ENCODE data around the gene MTA2.

MTA2 gene

DNA sequence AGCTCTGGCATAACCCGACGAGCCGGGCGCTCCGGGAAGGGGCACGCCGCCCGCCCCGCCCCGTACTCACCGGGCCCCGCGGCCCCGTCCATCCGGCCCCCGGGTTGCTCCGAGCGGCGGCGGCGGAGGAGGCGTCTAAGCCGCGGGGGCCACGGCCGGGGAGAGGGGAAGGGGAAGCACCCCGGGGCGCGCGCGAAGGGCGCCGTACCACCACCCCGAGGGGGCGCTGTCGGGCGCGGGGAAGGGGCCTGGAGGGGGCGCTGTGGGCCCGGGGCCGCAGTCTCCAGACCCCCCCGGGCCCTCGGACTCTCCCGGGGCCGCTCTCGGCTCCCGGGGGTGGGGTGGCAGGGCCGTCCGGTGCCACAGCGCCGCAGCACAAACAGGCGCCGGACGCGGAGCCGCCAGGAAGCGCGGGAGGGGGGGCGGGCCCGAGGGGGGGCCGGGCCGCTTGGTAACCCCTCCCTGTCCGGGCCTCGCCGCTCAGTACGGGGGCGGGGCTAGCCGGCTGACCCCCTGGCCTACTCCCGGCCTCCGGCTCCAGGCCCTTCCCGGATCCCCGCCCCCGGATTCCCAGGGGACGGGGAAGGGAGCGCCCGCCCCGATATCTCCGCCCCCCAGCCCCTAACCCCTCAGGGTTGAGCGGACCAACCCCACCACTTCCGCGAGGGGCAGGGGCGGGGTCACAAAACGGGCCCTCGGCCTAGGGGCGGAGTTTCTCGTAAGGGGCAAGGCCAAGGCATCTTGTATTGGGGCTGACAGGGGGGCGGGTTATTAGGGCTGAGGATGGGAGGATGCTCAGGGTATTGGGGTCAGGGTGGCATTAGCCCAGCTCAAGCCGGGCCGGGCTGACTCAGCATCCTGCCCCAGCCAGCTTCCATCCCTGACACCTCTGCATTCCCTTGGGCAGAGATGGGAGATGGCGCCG lies 11.0 kb upstream of the MTA2 start, which contains the start of the genes EML3 and ROM1:
EML3 (minus strand) TSS at position 410 of the 925 bp plus-strand sequence; CDS start at position 92, 318 bp downstream.
ROM1 (plus strand) TSS at position 892 of the 925 bp plus-strand sequence; CDS start at position 917, 25 bp downstream.
- peak; percentile 91 for DNase-seq (ENCODE audit: low spot score)

DNA sequence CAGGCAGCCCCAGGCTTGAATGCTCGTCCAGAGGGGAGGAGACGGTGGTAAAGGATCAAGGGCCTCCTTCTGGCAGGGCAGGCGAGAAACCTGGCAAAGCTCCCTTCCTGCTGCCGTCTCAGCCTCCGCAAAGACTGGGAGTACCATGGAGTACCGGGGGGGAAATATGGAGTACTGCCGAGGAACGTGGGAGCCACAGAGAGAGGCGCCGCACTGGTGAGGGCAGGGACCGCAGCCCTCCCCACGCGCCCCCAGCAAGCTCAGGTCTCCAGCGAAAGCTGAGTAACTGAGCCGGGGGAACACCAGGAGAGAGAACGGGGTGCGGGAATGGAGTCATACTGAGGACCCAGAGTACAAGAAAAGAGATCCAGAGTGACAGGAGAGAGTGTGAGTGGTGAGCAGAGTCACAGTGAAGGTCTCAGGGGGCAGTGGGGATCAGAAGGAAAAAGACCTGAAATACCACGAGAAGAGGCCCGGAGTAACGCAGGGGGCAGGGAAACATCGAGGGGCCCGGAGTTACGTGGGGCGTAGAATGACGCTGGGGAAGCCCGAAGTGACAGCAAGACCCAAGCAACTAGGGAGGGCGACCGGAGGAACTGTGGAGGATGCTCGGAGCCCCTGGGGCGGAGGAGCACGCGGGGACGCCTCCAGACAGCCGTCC lies 10.2 kb upstream of the MTA2 start:
- DNase-seq (ENCODE audit: low spot score): no peak

GRCh38 chr11:62610814-62611704 lies 9.4 kb upstream of the MTA2 start:
- no peak for DNase-seq (ENCODE audit: low spot score)

DNA sequence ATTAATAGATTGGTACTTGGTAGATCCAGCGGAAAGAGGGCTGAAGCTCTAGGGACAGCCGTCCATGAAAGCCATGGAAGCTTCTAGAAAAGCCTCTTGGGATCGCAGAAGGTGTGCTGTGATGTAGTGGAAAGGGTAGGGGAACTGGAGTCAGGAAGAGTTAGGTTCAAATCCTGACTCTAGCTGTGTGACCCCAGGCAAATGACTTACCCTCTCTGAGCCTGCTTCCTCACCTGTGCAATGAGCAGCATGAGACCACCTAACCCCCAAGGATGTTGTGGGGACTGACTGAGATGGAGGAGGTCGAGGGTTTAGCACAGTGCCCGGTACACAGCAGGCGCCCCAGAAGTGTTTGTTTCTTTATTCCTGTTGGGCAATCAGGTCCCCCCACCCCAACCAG lies 8.7 kb upstream of the MTA2 start:
- no peak for DNase-seq (ENCODE audit: low spot score)

DNA sequence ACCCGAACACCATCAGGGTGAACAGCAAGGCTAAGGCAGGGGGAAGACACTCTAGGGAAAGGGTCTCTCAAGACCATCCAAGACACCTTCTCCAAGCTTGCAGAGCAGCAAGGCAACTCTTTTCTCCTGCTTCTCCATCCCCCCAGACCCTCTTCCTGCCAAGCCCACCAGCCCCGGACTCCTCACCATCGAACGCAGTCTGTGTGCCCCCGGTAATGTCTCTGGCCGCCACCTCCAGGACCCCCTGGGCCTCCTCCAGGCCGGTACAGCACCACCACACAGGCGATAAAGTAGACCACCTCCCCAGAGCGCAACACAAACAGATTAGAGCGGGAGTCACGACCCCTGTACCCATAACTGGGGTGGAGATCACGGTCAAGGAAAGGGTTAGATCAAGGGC lies 7.1 kb upstream of the MTA2 start:
- DNase-seq (ENCODE audit: low spot score): no peak

DNA sequence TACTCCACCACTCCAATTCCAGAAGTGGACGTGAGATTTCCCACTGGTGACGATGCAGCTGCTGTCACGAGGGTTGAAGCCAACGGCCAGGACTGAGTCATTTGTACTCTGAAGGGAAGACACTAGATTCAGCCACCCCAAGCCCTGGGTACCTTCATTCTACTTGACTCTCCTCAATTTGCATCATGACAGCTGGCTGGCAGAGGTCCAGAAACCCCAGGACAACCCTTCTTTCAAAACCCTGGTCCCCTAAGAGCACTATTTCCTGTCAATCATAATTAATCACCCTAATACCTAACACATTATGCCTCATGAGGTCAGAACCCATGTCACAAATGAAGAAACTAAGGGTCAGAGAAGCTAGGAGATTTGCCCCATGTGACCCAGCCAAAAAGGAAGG lies 6.0 kb upstream of the MTA2 start:
- DNase-seq (ENCODE audit: low spot score): no peak

DNA sequence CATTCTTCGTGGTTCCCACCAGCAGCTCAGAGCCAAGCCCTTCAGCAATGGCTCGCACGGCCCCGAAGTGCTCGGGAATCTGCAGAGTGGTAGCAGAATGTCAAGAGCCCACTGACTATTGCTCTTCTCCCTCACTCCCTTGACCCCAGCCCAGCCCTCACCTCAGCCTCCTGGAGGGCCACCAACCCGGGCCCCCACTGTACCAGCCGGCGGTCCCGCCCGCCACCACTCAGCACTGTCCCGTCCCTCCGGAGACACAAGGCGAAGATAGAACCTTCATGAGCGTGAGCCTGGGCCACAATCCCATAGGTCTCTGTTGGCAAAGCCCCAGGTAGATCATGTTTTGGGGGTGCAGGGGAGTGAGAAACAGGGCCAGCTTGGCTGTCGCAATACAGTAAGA lies 4.2 kb upstream of the MTA2 start:
- no peak for DNase-seq (ENCODE audit: low spot score)

- DNase-seq (ENCODE audit: low spot score): no peak
These were observed 3.8 kb upstream of the MTA2 start for GRCh38 chr11:62605467-62605866.

- no peak for DNase-seq (ENCODE audit: low spot score)
These were observed 2.9 kb upstream of the MTA2 start for GRCh38 chr11:62604460-62605120.

- no peak for DNase-seq (ENCODE audit: low spot score)
These were observed 2.2 kb upstream of the MTA2 start for GRCh38 chr11:62603776-62604299.

DNA sequence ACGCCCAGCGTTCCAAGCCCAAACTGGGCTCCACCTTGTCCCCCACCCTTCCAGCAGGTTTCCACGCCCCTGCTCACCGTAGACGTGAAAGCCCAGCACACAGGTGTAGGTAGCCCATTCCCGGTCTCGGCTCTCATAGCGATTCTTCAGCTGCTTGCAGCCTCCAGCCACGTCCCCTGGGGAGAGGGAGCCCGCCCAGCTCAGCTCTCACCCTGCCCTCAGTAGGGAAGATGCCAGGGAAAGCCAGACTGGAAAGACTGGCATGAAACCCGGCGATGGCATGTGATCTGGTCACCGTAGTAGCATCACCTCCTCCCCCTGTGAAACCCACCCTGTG lies 1.4 kb upstream of the MTA2 start:
- DNase-seq (ENCODE audit: low spot score): no peak

- peak; percentile 39 for DNase-seq (ENCODE audit: low spot score)
These were observed 741 bp upstream of the MTA2 start for GRCh38 chr11:62602141-62603071.

- DNase-seq (ENCODE audit: low spot score): peak; percentile 36
These were observed 618 bp downstream of the MTA2 start for GRCh38 chr11:62601122-62601371.

DNA sequence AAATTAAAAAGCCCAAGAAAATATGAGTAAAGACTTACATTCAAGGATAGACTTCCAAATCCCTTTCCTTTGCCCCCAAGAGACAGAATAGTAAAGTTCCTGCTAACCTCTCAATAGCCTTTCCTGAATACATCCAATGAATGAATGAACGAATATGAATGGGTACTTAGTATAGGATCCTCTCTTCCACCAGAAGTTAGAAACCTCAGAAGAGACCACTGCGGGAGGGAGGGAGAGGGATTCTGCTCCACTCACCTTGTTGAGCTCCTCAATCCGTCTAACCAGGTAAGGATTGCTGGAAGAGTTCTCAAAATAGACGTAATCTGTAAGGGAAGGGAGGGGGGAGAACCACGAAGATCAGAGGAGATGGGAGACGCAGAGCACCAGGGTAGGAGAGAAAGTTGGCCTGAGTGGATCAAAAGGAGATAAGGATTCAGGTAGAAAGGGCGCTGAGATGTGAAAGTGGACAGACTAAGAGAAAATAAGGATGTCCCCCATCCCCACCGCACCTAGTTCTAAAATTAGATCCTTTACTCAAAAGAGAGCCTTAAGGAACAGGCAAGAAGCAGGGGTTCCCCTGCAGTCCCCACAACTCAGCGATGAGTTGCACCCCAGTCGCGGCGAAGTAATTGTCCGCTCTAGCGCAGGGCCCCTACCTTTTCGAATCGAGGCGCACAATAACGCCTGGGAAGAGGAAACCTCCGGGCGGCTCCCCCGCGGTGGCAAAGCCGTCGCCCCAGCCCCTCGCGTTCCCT lies 1.1 kb downstream of the MTA2 start:
- no peak for DNase-seq (ENCODE audit: low spot score)

DNA sequence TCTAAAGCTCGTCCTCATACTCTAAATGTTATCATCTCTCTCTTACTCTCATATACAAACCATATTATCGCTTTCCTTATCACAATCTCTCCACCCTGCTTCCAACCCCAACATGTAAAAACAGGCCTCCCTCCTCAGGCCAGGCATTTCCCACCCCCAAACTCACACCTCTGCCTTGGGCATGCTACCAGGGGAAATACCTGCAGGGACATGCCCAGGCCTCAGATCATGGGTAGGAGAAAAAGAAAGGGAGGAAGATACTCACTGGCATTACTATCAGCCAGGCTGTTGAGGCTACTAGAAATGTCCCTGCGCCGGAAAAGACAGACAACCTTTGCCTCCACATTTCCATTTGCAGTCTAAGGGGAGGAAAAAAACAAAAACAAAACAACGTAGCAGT lies 1.8 kb downstream of the MTA2 start:
- no peak for DNase-seq (ENCODE audit: low spot score)

GRCh38 chr11:62599069-62599696 lies 2.5 kb downstream of the MTA2 start:
- peak; percentile 99 for DNase-seq (ENCODE audit: low spot score)

DNA sequence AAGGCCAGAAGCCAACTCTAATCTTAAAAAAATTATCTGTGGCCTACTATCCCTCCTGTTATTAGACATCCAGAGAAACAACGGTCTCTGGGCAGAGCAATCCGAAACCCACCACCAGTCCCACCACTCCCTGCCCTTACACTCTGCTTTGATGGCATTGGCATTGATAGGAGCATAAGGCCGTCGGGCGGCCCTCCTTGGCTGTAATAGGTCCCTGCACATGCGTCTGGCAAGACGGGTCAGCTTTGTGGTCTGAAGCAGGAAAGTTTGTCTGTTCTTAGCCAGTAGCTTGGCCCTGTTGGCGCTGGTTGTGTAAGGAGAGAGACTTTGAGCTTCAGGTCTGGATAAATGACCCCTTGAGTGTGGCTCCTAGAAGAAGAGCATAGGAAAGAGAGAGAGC lies 6.5 kb downstream of the MTA2 start:
- DNase-seq (ENCODE audit: low spot score): no peak

- peak; percentile 80 for DNase-seq (ENCODE audit: low spot score)
These were observed 8.1 kb downstream of the MTA2 start for GRCh38 chr11:62593434-62594044.

- DNase-seq (ENCODE audit: low spot score): no peak
These were observed 8.7 kb downstream of the MTA2 start for GRCh38 chr11:62592989-62593421.
